ENCODE results near the gene MYCBP2.
"Not testable (repeated sequence)": the region's sequence is repeated elsewhere in the genome, so short reads cannot be mapped to it uniquely, and the experiment has no call there.

The MYCBP2 gene

DNA sequence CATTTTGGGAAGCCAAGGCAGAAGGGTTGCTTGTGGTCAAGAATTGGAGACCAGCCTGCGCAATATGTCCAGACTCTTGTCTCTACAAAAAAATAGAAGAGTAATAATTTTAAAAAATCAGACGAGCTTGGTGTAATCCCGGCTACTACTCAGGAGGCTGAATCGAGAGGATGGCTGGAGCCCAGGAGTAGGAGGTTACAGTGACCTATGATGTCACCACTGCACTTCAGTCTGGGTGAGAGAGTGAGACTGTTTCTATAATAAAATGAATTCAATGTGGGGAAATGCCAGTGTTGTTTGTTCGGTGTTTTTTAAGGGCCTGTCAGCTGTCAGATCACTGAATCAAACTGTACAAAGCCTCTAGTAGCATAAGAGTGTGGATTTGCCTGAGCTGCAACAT is 298.7 kb downstream of the MYCBP2 start:
- no peak for DNase-seq (ENCODE audit: low spot score)

DNA sequence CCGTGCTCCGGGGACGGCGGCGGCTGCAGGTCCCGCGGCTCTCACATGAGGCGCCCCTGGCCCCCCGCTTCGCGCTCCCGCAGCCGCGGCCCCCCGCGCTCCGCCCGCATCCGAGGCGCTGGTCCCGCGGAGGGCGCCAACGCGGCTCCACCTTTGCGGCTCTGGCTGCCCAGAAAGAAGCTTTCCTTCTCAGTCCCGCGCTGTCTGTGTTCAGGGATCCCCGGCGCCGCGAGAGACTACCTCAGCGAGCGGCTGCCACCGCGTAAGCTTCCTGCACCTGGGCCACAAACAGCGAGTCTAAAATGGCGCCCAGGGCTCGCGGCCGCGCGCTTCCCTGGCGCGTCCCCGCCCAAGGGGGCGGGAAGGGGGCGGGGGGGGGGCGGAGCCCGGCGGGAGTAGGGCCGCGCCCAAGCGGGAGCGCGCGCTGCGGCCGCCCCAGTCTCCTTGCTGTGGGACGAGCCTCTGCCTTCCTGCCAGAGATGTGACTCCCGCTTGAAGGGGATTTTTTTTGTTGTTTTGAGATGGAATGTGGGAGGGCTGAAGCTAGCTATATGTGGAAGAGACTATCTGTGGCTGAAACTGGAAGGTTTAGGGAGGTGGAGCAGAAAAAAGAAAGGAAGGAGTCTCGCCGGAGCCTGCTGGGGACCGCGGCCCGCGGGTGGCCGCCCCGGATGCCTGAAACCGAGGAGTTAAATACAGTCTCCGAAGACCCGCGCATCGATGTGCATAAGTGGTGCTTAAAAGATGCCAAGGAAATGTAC is 299.9 kb downstream of the MYCBP2 start, which contains the start of gene FBXL3:
Gene FBXL3 (minus strand): TSS at position 299 of the 761 bp plus-strand sequence. CDS start 5,299 bp downstream, outside the sequence.
- peak; percentile 94 for DNase-seq (ENCODE audit: low spot score)

DNA sequence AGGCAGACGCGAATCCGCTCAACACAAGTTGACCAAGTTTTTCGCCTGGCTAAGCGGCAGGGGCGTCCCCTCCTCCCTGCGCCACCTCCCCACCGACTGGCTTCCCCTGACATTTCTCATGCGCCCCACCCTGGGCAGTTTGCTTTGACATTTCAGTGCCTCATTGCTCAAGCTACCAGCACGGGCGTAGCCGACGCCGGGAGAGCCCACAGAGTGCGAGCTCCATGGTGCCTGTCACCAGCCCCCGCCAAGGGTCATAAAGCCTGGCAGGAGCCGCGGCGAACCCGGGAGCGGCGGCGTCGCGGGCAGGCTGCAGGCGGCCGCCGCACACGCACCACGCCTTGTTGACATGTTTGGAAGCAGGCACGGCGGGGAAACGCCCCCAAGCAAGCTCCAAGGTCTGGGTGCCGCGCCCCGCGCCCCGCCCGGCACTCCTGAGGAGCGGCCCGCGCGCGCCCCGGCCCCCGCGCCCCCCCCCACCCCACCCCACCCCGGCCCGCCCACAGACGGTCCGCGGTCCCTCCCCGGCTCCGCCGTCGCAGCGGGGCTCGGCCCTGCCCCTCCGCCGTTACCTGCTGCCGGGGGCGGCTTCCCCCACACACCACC is 300.5 kb downstream of the MYCBP2 start:
- peak; percentile 74 for DNase-seq (ENCODE audit: low spot score)

DNA sequence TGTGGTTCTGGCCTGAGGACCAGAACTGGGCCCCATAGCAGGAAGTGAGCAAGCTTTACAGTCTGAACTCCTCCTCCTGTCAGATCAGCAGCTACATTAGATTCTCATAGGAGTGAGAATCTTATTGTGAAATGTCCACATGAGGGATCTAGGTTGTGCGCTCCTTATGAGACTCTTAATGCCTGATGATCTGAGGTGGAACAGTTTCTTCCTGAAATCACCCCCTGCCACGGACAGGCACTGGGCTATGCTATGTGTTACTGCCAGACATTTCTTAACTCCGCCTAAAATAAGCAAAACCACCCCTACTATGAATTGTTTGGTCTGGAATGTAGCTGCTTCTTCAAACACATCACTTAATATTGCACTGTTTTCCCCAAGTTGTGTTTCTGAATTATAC is 304.6 kb downstream of the MYCBP2 start:
- no peak for DNase-seq (ENCODE audit: low spot score)

DNA sequence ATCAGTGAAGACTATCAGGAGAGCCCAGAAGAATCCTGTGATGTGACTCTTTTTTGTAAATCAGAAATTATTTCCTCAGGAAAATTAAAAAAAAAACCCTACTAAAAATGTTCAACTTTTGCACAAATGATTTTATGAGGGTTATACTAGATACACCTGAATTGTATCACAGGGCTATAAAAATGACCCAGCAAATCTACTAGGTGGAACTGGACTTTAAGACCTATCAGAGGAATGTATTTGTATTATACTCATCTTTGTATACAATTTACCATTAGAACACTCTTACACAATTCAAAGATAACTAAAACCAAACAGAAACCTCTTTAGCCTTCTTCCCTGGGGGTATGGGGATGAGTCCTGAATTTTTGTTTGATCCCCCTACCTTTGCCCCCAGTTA is 307.1 kb downstream of the MYCBP2 start:
- no peak for DNase-seq (ENCODE audit: low spot score)

DNA sequence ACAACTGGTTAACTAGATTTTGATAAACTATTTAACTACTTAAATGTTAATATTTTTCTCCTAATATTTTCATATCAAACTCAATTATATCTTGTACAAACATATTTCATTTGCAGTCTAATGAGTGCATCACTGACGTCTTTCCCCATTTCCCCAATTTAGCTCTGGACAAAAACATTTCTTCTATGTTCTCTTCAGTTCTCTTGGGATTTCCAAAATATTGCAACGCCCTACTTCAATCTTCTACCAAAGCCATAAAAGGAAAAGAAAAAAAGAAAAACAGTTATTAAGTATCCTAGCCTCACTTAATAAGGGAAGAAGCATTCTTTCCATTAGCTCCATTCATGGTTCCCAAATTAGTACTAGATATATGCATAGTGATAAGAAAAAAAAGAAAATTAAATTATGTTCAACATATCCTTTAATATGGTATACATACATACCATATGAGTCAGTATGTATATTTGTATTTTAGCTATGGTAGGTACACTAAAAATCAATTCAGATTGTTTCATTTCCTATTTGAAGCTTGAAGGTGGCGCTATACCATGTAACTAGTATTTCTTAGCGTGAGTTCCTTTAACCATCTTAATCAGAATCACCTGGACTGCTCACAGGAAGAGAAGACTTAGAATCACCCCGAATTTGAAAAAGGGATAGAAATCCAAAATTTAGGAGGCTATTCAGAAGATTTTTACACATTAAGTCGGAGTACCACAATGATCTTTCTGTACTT is 309.8 kb downstream of the MYCBP2 start:
- DNase-seq (ENCODE audit: low spot score): no peak

DNA sequence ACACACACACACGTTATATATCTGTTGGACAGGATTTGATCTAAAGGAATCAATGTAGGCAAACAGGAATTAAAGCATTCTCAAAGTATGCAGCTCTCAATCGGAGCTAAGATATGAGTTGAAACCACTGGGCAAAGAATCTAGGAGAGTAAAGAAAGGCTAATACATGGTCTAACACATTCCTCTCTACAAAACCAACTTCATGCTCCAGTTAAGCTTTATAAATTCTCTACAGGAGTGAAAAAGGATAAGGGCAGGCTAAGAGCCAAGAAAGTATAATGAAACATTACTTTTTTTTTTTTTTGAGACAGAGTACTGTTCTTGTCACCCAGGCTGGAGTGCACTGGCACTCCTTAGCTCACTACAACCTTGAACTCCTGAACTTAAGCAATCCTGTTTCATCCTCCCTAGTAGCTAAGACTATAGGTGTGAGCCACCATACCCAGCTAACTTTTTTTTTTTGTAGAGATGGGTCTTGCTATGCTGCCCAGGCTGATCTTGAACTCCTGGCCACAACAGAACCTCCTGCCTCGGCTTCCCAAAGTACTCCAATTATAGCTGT is 310.6 kb downstream of the MYCBP2 start:
- no peak for DNase-seq (ENCODE audit: low spot score)

DNA sequence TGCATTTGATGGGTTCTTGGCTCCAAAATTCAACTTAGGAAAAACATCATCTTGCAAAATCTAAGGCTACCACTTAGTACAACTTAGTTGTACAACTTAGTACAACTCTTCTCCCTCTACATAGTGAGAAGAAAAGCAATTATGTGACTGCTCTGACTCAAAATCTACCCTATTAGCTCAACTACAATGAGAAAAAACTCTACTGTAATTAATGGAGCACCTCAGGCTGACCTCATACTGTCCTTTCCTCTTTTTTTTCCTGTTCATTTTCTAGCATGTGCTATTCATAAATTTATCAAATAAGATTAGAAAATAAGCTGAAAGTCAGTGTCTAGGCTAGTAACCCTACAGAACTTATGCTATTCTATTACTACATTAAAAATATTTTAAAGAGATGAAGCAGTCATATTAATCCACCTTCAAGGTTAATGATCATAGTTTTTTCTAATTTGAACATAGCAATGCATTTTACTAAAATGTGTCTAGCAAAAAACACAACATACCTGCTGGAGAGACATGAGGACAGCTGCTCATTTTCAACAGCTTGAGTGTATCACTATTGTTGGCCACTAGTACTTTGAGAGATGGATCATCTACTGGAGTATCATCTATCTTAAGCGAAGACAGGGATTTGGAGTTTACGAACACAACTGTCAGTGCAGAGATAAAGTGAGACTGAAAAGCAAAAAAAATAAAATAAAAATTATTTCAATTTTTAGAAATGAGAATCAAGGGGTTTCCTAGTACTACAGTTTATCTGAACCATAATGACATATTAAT is 311.8 kb downstream of the MYCBP2 start:
- DNase-seq (ENCODE audit: low spot score): no peak

DNA sequence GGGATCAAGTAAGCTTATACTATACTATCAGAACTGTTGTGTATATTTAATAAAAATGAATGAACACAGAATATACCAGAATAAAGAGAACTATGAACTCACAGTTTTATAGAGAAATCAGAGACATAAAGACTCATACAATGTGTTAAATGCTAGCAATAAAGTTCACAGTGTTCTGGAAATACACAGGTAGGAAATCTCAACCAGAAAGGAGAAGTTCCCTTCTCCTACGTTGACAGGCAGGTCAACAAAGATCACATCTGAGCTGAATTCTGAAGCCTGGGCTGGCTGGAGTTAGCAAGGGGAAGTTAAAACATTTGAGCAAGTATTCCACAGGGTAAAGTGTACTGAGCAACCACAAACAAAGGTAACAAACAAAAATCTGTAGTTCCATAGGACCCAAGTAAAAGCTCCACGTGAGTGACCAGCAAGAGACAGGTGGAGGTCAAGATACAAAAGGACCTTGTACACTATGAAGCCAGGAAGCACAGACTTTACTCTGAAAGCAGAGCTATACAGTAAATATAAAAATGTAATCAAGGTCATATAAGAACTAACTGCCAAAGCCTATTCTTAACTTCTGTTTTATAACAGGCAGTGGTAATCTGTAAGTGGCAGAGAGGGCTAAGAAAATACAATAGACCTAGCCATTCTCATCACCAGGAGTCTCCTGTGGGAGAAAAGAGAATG is 312.9 kb downstream of the MYCBP2 start:
- no peak for DNase-seq (ENCODE audit: low spot score)

DNA sequence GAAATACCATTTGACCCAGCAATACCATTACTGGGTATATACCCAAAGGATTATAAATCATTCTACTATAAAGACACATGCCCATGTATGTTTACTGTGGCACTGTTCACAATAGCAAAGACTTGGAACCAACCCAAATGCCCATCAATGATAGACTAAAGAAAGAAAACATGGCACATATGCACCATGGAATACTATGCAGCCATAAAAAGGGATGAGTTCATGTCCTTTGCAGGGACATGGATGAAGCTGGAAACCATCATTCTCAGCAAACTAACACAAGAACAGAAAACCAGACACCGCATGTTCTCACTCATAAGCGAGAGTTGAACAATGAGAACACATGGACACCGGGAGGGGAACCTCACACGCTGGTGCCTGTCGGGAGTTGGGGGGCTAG is 317.2 kb downstream of the MYCBP2 start:
- DNase-seq (ENCODE audit: low spot score): not testable (repeated sequence)

DNA sequence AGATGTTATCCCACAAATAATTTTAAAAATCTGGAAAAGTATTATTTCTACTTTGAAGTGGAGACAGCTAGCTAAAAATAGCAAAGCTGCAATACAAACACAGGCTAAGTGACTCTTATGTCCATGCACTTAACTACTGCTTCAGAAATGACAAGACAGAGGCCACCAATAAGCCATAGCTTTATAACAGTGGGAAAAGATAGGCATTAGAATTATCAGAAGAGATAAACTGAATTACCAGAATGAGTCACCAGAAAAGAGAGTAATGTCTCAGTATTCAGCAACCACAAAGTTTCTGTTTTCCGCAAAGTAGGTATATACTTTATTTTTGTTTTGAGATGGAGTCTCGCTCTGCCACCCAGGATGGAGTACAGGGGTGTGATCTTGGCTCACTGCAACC is 317.9 kb downstream of the MYCBP2 start:
- no peak for DNase-seq (ENCODE audit: low spot score)

DNA sequence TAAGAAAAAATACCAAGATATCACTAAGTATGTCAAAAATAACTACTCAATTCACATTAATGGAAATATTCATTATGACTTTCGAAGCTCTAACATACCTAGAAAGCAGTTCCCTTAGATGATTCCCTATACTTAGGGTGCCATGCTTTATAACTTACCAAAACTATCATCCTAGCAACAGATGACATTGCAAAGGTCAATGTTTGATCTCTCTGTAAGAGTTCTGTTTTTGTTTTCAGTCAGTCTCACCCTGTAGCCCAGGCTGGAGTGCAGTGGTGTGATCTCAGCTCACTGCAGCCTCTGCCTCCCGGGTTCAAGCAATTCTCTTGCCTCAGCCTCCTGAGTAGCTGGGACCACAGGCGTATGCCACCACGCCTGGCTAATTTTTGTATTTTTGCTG is 318.6 kb downstream of the MYCBP2 start:
- DNase-seq (ENCODE audit: low spot score): not testable (repeated sequence)

DNA sequence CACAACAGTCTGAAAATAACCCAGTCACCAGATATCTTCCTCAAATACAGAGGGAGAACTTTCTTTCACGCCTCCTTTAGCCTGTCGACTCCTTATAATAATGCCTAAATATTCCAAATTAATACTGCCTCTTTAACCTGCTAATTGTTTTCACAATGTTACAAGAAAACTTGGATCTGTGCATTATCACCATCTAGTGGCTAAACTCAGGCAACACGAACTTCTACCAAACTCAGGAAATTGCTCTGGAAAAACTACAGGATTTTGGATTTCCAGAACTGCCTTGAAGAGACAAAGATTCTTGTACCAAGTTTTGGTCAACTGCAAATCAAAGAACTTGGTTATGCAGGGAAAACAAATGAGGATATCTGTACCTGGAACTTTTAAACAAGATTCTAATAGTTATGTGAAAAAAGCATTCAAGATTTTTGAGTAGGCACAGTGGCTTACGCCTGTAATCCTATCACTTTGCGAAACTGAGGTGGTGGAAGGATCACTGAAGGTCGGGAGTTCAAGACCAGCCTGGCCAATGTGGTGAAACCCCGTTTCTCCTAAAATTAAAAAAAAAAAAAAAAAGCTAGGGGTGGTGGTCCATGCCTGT is 324.2 kb downstream of the MYCBP2 start:
- peak; percentile 14 for DNase-seq (ENCODE audit: low spot score)

DNA sequence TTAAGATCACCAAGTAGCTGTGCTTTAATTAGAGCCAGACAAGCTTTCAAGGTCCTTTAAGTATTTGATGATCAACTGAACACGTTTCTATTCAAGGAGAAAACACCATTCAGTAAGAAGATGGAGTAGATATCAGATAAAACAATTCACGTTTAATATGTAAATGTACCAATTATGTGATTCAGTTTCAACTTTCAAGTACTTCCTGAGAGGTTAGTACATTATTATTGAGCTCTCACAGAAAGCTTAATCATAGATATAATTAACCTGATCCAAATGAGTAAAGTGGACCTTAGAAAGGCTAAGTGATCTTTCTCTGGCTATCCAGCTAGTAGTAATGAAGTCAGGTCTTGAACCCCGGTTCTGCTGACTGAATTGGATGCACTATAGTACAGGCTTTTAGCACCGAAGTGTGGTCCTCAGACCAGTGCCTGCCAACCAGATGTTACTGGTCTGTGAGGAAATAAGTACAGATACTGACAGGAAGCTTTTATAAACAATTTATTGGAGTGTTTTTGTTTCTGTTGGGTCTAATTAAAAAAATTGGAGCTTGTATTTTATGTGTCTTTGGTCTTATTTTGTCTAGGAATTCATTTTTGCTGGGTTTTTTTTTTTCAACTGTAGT is 324.8 kb downstream of the MYCBP2 start:
- no peak for DNase-seq (ENCODE audit: low spot score)

DNA sequence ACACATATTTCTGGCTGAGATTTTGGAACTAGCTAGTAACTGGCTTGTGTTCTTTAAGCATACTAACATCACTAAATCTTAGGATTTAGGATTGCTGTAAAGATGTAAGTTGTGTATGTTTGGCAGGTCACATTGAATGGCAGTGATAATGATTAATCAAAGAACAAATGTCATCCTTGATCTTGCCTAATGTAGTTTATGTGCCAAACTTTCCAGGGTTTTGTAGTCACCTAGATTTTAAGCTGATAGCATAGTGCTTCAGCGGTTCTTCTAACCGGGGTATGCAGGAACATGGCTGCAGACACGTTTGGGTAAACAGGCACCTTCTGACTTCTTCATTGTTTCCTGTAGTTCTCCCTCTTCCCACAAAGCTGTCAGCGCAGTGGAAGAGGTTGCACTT is 325.4 kb downstream of the MYCBP2 start:
- DNase-seq (ENCODE audit: low spot score): no peak

DNA sequence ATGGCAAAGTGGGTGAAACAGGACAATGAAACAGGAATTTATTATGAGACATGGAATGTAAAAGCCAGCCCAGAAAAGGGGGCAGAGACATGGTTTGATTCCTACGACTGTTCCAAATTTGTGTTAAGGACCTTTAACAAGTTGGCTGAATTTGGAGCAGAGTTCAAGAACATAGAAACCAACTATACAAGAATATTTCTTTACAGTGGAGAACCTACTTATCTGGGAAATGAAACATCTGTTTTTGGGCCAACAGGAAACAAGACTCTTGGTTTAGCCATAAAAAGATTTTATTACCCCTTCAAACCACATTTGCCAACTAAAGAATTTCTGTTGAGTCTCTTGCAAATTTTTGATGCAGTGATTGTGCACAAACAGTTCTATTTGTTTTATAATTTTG is 326.4 kb downstream of the MYCBP2 start:
- no peak for DNase-seq (ENCODE audit: low spot score)

Measured in iPS-NIHi11 (cell line).